Measurements from ENCODE around the gene SIGLEC1.

The SIGLEC1 gene

DNA sequence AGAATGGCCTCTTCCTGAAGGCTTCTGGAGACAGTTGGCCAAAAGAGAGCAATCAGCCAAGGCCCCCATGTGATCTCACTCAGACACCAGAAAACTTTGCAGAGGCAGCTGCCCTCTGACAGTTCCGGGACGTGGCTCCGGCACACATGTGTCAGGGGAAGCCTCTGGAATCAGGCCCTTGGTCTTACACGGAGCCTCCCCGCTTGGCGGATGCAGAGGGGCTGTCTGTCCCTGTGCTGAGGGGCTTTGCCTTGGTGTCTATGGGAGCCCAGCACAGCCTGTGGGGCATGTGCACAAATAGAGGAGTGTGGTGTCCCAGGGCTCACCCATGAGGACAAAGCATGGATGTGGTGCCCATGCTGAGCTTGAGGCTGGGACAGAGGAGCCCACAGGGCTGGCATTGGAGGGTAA is 13.8 kb downstream of the SIGLEC1 start:
- DNase-seq, result no peak

DNA sequence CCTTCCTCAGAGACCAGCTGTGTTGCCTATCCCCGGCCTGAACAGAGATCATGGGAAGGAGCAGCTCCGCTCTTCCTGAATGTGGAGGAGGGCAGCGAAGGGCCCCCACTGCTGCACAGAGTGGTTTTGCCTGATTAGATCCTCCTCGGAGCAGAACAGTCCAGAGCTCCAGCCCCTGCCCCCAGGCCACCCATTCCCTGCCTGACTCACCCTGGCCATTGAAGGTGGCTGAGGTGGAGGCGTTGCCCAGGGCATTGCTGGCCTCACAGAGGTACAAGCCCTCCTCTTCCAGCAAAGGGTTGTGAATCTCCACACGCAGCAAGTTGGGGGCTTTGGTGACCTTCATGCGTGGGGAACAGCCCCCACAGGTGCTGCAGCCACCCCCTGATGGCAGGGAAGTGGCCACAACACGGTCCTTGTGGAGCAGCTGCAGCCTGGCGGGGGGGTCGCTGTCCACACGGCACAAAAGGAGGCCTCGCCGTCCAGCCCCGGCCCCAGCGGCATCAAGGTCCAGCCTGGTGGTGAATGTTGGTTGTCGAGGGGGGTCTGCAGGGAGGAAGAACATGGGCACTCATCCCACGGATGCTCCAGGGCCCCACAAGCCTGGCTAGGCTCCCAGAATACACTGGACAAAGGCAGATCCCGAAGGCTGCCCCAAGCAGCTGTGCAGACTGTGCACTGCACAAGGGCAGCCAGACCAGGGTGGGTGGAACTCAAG is 14.7 kb downstream of the SIGLEC1 start:
- DNase-seq, result no peak

DNA sequence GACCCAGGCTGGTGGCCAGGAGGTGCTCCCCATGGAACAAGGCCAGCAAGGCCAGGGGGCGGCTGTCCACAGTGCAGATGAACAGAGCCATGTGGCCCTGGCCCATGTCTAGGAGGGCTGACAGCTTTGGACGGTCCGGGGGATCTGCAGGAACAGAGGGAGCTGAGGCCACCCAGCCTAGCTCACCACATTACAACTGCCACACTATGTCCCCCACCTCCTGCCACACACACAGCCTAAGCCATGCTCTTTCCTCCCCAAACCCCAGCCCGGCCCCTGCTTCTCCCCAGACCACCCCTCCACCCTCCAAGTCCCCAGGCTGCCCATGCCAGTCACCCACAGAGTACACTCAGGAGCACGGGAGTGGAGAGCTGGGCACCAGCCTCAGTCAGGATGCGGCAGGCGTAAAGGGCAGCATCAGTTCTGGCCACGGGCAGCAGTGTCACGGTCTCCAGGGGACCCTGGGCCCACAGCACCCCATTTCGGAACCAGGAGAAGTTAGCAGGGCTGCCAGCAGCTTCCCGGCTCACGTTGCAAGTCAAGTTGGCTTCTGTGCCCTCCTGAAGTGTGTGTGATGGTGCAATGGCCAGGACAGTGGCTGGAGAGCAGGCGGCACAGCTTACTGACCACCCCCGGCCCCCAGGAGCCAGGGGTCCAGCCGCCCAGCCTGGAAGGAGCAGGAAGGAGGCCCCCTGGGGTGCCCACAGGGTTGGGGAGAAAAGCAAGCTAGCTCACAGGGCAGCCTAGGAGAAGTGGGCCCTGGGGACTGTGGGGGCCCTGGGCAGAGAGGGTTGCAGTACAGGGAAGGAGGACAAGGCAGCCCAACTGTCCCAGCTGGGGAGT is 15.4 kb downstream of the SIGLEC1 start:
- DNase-seq, result no peak

DNA sequence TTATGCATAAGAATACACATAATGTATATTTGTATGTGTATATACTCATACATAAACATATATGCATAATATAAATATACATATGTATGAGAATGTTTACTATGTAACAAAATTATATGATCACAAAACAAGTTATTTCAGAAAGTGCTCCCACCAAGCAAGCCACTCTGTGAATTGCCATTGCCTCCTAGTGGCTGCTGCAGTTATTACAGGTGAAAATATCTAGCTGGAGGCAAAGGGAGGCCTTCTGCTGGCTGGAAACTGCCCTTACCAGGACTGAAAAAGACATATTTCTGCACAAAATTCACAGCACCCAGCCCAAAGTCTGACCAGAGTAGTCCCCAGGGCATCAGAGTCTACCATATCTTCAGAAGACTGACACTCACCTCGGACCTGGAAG is 16.2 kb downstream of the SIGLEC1 start:
- peak in 1 of 3 experiments; percentile 41 for DNase-seq

DNA sequence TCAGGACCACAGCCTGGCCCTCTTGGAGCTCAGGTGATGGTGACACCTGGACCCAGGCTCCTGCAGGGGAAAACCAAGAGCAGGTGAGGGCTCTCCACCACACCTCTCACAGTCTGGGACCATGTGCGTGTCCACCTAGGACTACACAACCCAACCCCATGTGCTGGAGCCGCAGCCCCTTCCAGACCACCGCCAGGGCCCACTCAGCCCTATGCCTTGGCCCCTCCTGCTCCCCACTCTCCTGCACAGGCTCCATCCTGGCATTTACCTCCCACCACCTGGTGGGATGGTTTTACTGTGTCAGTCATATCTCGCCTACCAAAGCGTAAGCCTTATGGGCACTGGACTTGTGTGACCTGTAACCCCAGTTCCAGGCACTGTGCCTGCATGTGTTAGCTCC is 17.5 kb downstream of the SIGLEC1 start:
- no peak for DNase-seq

DNA sequence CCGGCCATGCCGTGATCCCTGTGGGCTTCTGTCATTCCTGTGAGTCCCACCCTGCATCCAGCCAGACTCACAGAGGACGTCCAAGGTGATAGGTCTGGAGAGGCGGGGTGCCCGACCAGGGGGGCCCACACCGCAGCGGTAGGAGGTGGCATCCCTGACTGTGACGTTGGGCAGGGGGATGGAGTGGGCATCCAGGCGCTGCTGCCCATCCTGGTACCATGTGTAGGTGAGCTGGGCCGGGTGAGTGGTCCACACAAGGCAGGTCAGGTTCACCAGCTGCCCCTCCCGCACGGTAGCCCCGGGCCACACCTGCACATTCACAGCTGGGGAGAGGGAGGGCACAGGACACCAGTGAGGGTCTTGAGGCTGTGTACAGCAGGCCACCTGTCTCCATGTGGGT is 19.0 kb downstream of the SIGLEC1 start:
- DNase-seq, result no peak

DNA sequence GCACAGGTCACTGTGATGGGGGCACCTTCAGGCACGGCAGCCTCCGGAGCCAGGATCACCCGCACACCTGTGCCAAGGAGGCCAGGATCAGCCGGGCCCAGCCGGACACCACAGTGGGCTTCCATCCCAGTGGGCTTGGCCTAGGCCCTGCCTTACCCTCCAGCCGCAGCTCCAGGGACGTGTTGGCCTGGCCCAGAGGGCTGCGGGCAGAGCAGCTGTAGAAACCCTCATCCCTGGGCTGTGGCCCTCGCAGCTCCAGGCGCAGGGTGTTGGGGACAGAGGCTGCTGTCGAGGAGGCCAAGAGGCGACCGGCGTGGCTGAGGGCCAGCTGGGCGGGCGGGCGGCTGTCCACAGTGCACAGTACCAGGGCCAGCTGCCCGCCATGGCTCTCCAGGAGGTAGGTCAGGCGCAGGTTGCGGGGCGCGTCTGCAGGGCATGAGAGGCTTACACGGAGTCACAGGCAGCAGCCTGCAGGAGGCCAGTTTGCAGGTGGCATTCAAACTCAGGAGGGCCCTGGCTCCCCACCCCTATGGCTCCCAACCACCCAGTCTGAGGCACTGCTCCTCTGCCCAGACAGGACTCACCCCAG is 19.6 kb downstream of the SIGLEC1 start:
- DNase-seq, result no peak

DNA sequence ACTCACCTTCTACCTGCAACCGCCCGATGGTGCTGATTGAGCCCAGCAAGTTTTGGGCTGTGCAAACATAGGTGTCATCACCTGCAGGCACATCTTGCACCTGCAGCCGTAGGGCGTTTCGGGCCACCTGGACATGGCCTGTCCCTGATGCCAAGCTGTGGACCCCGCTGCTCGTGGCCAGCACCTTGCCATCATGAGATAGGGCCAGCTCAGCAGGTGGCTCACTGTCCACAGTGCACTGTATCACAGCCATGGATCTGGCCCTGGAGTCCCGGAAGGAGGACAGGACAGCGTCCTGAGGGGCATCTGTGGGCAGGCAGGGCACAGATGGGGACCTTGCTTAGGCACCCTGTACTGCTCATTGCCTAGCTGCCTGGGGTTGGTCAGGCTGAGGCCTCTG is 20.5 kb downstream of the SIGLEC1 start:
- no peak for DNase-seq

DNA sequence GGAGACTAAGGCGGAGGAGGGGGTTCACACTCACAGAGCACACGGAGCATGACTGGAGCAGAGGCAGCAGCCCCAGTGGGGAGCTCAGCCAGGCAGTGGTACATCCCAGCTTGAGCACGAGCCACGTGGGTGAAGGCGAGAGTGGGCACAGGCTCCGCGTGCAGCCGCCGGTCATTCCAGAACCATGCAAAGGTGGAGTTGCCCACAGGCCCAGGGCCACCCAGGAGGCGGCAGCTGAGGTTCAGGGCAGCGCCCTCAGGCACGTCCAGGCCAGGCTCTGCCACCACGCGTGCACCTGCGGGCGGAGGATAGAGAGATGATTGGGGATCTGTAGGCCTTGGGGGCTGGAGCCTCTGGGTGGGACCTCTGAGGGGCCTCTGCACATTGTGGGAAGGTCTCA is 21.1 kb downstream of the SIGLEC1 start:
- no peak for DNase-seq

DNA sequence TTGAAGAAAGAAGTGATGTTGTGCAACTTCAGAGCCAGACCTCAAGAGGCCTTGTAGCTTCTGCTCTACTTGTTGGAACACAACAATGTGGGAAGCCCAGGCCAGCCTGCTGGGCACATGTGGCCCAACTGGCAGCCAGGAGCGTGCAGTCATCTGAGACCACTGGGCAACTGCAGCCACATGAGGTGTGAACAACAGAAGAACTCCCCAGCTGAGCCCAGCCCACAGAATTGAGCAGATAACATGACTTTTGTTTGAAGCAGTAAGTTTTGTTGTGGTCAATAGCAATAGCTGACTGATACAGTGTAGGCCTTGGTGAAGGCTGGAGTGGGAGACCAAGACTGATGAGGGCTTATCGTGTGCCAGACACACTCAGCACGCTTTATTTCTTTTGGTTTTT is 22.0 kb downstream of the SIGLEC1 start:
- DNase-seq, result no peak

DNA sequence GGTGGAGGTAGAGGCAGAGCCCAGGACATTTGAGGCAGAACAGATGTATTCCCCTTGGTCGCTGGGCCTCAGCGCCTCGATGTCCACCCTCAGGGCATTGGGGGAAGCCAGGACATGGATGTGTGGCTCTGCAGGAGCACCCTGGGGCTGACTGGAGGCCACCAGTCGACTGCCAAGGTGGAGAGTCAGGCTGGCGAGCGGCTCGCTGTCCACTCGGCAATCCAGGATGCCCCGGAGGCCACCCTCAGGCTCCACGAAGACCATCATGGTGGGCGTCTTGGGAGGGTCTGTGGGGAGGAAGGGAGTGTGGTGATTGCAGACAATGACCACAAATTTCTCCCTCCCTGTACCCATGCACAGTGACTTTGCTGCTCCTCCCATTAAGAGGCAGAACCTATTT is 22.4 kb downstream of the SIGLEC1 start:
- no peak for DNase-seq

DNA sequence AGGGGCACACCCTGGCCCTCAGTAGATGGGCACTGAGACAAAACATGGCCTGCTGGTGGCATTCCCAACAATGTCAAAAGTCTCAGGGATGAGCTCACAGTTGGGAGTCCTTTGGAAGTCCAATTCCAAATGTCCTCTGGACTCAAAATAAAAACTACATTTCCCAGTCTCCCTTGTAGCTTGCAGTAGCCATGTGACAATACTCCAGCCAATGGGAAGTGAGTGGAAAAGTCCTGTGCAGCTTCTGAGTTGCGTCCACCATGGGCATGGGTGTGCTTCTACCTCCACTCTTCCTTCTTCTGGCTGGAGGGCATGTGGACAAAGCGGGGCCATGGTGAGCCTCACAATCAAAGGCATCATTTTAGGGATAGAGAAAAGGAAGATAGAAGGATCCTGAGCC is 24.7 kb downstream of the SIGLEC1 start:
- DNase-seq, result peak in 1 of 3 experiments; percentile 43

DNA sequence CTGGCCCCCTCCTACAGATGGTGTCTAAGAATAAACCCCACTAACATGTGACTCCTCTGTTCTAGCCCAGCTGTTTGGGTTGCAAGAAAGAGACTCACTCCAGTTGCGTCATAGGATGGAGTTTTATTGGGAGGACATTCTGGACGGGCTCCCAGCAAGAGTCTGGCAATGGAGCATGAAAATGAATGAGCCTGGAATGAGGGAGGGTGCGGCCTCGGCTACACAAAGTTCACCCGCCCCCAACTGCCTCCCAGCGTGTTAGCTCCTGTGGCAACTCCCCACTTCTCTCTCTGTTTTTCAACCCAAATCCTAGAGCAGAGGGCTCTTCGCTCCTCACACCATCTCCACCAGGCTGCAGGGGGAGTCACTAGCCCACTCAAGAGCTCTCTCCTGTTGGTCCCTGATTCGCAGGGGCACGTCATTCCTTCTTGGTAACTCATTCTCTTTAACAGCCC is 25.5 kb downstream of the SIGLEC1 start:
- DNase-seq, result peak in 1 of 3 experiments; percentile 64

DNA sequence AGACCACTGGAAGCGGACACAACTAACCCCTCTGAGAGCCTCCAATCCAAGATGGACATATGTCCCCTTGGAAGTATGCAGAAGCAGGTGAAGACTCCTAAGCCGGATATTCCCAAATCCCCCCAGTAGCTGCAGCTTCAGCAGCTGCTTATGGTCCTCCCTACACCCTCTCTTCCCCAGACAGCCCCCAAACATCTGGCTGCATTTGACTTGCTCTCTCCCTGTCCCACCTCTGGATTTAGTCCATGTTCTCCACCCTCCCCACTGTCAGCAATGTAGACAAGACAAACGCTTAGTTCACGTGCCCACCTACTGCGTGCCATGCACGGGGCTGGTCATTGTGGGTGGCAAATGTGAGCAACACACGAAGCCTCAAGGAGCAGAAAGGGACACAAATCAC is 26.0 kb downstream of the SIGLEC1 start:
- DNase-seq, result no peak

DNA sequence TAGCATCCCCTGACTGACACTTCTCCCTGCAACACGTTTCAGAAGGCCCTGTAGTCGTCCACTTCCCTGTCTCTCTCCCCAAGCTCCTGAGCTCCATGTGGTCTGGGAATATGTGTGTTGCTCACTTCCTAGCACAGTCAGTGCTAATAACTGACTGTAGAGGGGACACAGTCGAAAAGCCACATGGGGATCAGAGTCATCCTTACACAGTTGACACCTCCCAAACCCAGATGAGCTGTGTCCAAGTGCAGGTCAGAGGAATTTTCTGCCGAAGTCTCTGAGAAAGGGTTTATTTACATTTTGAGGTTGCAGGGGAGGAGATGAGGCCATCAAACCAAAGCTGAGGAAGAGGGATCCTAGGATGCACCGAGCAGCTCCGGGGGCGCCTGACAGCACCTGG is 27.1 kb downstream of the SIGLEC1 start:
- no peak for DNase-seq

DNA sequence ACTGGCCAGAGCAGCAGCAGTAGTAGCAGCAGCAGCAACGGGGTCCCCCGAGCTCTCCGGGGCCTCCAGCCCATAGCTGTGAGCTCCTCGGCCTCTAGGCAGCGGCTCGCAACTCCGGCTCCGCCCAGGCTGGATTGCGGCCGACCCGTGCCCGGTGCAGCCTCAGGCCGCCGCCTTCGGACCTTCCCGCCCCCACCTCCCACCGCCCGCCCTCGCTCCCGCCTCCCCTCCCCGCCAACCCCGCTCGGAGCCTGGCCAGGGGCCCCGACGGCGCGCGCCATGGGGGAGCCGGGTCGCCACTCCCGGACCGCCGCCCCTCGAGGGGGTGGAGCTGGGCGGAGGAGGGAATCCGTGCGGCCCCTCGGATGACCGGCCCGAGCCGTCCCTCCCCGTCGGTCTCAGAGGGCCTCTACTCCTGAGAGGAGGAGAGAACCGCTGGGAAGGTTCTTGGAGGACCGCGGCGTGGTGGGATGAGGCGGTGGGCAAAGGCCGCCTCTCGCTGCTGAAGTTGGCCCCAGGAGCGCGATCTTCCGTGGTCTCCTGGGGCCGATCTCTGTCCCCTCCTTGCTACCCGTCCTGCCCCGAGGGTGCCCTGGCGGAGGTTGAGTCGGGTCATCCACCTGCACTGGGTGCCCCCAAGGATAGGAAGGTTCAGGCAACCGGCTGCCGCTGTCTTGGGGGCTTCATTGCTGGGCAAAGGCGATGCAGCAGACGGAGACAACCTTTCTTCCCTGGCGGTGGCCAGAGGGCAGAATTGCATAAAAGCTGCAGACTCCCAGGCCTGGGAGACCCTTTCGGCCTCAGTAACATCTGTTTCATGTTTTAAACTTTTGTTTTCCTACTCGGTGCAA is 30.2 kb downstream of the SIGLEC1 start, which contains the start of gene ADAM33:
Gene ADAM33 (minus strand): TSS at position 80 of the 851 bp plus-strand sequence. CDS start 6 bp downstream, at position 74.
- DNase-seq, result peak in 1 of 3 experiments; percentile 26

DNA sequence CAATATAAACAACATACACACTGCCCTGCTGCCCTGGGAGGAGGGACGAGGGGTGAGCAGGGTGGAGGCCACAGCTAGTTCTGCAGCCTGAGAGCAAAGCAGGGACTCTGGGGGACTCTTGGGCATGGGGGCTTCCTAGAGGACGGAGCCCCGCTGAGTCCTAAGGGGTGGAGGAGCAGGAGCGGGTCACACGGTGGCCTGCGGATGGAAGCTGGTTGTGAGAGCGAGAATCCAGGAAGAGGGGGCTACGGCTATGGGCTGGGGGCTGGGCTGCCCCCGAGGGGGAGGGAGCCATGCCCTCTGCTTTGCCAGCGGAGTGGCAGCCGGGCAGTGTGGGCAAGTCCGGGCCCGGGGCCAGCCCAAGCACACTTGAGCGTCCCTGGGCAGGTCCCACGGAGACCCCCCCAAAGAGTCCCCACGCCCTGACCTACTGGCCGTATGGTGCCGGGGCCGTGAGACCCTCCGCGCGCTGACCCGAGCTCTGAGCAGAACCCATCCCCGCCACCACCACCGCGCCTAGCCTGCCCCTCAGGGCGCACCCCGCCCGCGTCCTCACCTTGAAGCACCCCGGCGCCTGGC is 31.0 kb downstream of the SIGLEC1 start:
- peak in 1 of 3 experiments; percentile 32 for DNase-seq

DNA sequence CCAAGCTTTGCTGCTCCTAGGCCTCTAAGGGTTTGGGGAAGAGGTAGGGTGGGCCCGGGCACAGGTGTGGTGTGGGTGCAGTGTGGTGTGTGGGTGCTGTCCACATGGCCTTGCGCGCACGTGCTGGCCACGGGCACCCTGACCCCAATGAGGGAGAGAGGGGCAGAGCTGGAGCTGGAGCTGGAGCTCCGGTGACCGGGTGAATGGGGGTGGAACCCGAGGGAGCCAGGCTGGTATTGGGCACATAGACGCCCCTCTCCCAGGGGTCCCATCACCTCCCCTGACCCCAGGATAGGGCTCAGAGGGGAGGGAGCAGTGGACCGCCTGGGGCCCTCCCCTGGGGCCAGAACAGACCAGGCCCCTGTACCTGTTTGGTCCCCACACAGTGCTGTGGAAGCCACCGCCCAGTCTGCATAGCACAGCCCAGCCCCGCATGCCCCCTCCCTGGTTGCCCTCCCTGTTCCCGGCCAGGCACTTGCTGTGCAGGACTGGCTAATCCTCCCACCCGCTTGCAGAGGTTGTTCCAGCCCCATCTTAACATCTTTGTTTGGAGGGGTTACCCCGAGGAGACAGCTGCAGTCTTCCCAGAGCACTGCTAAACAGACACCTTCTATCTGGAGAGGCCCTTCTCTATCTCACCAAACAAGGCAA is 31.6 kb downstream of the SIGLEC1 start:
- DNase-seq, result no peak

DNA sequence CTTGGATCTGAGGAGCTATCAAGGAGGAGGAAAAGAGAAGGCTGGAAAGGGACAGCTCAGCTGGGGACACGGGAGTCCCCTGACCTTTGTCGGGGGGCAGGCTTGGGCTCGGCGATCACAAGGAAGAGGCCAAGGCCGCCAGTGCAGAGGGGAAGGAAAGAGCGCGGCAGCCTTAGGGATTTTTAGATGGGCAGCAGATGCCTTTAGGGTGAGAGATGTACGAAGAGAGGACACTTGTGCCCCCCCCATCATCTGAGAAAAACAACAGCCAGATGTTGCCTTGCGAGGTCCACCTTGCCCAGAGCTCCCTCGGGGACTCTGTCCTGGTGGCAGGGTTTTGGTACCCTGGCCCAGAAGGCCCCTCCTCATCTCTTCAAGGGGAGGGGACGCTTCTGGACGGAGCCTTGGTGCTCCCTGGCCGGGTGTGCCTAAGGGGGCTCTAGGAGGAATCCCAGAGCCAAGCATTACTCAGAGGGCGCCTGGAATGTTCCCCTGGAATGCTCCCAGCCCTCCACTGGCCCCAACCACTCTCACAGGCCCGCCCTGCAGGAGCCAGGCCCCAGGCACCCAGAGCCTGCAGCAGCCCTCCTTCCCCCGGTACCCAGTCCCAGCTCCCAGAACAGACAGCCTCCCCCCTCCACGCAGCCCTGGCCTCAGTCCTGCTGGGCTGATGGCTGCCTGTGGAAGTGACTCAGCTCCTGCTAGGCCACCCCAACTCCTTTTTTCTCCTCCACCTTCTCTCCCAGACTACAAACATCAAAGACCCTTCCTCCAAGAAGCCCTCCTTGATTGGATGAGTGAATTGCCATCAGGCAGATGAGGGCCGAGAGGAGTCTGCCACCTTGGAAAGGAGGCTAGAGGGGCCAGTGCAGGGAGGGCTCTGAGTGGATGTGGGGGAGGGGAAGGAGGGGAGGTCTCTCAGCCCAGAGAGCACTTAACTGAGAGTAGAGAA is 32.4 kb downstream of the SIGLEC1 start:
- no peak for DNase-seq

Measured in NCI-H1417 (cell line).